Cerebellar cortex (tissue), 1 donor: Measurements from ENCODE around the gene PEPD.

Experiments used
- DNase-seq: peaks from one replicate; pipeline ENCODE4 v3.0.0-alpha.2; 2015; ENCODE audit warnings: low spot score

Gene PEPD

DNA sequence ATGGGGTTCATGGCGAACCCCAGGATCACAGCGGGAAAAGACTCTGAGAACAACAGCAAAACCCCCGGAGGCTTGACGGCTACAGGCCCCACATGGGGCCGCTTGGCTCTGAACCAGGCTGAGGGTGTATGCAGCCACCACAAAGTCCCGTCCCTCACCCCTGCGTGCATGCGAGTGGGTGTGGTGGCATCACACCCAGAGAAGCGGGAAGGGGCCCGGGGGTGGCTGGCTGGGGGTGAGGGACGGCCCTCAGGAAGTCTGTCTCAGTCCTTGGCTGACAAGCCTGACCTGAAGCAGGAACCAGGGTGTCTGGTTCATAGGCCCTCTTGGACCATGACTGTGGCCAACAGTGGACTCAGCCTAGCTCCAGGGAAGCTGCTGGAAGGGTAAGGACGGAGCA, 113.9 kb downstream of the PEPD start:
- no peak for DNase-seq

DNA sequence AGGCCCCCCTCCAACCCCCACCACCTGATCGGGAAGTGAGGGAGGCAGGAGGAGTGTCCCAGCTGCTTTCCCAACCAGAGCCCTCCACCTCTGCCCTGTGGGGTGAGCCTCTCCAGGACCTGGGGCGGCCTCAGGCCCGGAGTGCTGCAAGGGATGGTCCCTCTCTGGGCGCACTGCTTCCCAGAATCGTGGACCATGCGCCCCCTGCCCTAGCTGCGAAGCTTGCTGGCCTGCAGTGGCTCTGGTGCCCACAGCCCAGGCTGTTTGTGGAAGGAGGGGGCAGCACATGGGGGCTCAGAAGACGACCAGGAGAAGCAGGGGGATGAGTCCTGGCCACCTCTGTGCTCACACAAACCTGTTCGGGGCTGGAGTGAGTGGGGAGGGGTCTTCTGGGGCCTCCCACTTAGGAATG, 114.4 kb downstream of the PEPD start:
- no peak for DNase-seq

DNA sequence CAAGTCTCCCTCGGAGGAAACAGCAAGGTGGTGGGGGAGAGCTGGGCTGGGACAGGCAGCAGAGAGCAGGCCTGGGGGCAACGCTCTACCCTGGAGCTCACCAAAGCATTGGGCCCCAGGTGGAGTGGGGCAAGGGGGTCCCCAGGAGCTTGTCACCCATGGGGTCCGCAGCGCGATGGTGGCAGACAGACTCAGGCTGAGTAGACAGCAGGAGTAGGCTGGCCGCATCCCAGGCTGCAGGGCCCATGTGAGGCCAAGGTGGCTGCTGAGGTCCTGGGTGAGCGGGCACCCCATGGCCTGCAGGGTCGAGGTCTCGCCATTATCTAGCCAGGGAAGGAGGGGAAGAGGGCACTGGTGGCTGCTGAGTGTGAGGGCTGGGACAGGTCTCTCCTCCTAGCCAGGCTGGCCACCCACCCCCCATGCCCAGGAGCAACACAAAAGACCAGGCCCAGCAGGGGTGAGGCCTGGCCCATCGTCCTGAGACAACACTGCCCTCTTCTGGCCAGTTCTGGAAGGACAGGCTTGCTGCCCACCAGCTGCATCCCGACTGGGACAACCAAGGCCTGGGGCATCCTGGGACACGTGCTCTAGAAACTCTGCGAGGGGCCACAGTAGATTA, 115.0 kb downstream of the PEPD start:
- peak; percentile 63 for DNase-seq

DNA sequence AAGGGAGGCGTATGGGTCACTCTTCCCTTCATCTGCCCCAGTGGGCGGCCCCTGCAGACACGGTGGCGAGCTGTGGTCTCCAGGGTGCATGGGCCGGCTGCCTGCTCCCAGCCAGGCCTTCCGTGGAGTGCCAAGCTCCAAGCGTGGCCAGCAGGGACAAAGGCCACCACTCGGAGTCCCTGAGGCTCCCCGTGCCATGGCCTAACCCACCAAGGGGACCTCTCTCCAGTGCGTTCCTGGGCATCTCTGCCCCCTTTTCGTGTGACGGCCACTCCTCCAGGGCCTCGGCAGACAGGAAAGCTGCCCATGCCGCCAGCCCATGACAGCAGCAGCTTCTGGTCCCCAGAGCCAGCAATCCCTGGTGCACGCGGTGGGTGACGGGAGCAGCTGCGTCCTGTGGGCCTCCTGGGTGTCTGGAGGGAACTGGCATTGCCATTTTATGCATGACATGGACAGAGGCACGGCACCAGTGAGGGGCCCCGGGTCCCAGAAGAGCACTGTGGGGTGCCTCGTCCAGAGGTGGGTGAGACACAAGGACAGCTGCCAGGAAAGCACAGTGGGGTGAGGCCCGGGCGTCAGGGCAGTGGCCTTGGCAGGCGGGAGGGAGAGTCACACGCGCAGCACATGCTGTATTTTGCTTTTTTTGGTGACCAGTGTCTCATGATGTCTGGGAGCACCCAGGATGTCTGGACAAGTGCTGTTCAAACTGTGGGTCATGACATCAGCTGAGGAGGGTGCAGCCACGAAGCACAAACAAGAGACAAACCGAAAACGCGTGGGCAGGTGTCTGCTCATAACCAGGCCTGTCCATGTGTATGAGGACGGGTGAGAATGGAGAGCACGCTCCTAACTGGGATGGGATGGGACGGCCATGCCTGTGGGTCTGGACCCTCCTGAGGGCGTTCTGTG, 115.8 kb downstream of the PEPD start:
- no peak for DNase-seq

DNA sequence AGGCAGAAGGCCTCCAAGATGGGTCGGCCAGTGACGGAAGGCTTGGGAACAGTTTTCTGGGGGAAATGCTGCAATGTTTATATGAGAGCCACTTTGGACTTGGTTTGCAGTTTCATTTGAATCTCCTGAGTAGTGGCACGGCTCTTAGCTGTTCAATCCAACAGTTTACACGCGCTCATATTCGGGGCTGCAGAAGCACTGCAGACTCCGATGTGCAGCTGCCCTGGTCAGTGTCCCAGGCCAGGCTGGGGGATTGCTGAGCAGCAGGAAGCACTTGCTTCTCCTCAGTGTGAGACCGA, 116.4 kb downstream of the PEPD start:
- no peak for DNase-seq

DNA sequence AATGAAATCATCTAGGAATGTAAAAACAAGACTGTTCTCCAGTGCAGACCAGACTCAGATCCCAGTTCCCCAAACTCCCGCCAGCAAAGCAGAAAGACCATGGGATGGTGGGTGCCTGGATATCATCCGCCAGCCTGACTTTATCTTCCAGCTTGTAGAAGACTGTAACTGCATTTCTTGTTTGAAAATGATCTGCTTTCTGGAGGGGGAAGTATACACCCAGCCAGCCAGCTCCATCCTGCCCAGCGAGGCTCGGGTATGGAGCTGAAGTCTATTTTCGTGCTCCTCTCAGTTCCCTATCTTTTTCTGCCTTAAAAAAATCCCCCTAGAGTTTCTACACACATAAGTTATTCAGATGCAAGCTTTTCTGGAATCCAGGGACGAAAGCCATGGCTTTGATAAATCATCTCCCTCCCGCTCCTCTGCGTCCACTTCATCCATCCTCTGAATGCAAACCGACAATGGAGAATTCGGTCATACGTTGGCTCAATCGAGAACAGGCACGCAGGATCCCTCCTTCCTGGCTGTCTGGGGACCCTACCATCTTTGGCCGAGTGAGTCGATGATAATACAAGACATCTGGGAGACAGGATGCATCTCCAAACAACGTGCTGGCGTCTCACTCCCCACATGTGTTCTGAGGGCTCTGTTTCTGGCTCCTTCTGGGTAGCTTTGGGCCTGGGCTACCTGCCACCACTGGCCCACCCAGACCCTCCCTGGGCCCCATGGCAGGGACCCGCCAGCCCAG, 116.9 kb downstream of the PEPD start:
- no peak for DNase-seq

DNA sequence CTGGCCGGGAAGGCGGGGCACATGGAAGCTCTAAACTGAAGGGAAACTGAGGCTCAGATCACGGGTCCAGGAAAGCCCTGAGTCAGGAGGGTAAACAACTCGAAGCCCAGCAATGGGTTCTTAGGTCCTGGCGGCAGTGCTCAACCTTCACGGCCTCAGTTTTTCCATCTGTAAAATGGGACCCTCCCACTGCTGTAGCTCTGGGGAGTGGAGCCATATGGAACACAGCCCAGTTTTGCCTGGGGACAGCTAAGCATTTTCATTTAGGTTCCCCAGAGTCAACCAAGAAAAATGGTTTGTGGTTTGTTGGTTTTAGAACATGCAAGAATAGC, 117.7 kb downstream of the PEPD start:
- no peak for DNase-seq

DNA sequence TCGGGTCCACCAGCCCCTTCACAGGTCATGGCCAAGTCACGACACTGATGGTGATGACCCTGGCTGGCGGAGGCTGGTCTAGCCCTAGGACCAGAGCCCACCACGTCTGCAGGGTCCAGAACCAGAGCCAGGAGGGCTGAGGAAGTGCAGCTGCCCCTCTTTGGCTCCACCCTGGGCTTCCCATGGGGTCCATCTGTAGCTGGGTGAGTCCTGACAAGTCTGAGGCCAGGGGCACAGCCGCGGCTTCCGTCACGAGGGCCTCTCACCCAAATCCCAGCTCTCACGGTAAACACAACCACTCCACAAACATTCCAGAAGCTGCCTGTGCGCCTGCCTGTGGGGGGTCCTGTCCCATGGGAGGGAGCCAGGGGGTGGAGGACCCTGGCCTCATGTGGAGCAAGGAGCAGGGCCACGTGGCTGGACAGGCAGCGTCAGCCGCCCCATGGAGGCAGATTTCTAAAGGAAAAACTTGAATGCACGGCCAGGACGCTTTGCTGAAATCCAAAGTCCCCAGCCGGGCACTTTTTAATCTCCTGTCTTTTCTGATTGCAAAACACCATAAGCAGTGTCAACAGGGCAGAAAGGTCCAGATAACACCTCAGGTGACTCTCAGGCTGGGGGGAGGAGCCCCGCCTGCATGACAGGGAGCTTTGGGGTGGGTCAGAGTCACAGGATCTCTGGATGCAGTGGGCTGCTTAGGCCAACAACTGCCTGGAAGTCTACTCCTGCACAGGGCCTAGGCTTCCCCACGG, 118.2 kb downstream of the PEPD start:
- no peak for DNase-seq

DNA sequence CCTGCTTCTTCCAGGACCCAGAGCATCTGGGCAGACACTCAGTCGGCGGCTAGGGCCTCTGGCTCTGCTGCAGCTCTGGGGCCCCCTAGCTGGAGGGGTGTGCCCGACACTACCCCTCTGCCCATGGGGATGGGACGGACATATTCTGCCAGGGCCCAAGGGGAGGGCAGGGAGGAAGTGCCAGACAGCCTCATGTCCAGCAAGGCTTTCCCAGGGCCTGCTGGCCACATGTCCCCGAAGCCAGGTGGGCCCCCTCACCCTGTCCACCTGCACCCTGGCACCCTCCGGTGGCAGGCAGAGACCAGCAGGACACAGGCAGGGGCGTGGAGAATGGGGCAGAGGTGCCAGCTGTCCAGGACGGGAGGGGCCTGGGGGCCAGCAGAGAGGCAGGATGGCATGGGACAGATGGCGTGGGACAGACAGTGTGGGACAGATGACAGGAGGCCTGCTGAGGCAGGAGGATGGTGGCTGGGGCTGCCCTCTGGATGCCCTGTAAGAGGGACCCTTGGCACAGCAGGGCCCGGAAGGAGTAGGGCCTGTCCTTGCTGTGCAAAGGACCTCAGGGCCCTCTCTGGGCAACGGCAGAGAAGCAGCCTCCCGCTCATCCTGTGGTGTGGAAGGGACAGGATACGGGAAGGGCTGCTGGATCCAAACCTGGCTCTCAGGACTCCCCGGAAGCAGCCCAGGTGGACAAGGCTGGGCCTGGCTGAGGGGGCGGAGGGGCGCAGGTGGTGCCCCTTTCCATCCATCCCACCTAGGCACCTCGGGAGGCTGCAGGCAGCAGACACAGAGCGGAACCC, 119.0 kb downstream of the PEPD start:
- DNase-seq: no peak

DNA sequence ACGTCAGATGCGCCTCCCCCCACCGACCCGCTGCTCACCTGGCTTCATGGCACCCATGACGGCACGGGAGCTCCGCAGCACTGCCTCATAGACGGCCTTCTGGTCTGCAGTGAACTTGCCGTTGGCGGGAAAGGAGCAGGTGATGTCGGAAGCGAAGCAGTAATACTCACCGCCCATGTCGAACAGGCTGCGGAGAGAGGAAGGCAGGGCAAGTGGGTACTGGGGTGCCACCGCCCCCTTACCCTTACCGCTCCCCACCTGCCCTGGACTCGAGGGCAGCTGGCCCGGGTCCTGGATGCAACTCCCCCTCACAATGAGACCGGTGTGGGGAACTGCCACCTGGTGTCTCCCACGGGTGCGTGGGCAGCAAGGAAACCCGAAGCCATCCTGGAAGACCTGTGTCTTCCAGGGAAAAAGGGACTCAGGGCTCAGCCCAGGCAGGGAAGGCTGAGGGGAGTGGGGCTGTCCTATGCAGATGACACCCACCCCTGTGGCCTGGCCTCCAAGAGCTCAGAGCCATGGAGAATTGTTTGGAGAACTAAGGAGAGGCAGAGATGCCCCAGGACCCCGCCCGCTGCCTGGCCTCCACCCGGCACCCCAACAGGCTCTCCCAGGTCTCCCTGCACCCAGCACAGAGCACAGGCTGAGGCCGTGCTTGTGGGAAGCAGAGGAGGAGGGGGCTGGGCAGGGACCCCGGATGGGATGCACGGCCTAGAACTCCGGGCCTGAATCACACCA, 119.7 kb downstream of the PEPD start:
- DNase-seq: no peak

DNA sequence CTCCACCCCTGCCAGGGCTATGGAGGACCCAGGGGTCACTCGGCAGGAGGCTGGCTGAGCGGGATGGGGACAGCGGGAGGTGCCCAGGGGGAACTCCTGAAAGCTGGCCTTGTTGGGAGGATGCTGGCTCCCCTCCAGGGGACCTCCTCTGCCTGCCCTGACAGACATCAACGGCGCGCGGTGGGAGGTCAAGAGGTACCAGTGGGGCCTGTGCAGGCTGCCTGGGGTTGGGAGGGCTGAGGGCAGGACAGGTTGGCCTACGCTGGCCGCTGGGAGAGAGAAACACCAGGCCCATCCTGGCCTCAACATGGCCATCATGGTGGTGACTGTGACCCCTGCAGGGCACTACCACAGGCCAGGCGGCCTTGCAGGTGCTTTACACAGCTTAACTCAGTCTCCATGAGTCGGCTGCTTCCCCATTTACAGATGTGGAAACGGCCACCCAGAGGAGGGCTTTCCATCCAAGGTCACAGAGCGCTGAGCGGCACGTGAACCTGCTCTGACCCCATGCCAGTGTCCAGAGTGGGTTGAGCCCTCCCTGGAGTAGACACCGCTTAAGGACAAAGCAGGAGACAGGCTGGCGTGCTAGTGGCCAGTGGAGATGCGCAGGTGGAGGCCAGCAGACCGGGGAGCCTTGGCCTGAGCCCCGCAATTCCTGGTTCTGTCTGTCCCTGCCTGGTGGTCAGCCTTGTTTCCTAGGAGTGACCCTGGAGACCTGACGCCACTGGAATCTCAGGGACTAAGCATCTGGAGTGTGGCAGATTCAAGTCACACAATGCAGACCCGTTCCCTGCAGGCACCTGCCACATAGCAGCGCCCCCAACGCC, 120.5 kb downstream of the PEPD start:
- DNase-seq: no peak

DNA sequence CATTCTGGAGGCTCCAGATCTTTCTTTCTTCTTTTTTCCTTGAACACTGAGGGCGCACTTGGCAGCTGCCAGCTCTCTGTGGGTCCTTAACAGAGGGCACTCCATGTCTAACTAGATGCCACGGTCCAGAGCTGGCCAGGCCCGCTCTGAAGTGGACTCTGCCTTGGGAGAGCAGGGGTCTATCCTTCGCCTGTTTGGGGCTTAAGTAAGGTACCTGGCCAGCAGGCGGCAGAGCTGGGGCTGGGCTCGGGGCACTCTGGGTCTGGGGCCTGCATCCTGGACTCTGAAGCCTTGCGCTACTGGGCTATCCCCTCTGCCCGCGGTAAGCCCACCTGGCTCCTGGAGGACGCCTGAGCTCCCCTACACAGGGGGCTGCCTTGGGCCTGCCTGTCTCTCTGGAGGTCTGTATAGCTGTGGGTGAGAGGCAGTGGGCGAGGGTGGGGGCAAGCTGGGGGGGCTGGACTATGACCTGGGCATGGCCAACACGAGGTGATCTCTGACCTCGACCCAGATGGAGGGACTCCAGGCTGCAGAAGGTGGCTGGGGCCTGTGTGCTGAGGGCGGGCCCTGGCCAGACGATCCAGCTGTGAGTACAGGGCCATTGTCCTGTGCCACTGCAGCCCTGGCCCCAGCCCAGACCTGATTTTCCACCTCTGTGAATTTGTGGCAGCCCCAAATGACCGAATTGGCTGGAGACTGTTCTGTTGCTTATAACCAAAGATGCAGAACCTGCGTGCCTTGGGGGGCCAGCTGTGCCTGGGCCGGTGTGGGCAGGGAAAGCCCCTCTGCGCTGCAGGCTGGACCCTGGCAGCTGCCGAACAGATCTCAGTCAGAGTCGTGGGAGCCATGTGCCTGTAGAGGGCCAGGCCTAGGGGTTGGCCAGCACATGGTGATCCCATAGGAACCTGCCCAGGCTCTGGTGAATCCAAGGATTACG, 121.6 kb downstream of the PEPD start:
- no peak for DNase-seq

DNA sequence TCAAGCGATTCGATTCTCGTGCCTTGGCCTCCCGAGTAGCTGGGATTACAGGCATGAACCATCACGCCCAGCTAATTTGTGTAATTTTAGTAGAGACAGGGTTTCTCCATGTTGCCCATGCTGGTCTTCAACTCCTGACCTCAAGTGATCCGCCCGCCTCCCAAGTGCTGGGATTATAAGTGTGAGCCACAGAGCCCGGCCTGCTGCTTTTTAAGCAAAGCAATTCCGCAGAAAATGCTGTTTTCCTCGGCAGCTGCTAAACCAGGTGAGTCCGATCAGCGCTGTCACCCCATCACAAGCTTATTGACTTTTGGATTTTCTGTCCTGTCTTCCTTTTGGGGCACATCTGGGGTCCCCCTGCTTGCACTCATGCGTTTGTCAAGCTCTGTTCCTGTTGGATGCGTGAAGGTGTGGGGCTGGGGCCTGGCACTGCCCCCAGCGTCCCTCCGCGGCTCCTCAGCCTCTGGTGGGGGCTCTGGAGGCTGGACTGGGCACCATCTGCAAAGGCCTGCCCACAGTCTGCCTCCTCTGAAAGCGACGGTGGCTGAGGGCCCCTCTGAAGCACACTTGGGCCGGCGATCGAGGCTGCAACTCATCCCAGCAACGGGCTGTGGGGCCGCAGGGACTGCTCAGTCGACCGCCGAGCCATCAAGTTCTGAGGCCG, 122.4 kb downstream of the PEPD start:
- no peak for DNase-seq

DNA sequence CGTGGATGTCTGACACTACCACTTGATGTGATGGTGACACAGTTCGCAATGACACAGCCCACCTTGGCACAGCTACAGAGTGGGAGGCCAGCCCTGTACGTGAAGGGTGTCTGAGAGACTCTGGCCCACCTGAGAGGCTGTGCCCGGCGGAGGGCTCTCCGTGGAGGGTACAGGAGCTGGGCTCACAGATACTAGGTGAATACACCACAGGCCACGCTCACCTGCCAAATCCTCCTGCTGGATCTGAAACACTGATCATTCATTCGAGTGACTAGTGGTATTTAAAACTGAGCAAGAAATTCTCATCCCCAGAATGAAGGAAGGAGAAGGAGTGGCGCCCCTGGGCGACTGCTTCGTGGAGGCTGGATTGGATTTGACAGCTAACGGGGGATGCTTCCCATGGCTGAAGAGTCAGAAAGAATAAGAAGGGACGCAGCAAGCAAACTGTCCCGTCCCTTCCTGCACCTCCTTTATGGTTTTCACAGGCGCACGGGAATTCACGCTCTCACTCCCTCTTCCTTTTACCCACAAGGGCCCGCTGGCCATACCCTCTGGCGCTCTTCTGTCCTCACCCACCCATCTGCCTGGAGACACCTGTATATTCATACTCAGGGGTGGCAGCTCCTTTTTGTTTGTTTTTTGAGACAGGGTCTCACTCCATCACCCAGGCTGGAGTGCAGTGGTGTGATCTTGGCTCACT, 123.1 kb downstream of the PEPD start:
- DNase-seq: no peak

DNA sequence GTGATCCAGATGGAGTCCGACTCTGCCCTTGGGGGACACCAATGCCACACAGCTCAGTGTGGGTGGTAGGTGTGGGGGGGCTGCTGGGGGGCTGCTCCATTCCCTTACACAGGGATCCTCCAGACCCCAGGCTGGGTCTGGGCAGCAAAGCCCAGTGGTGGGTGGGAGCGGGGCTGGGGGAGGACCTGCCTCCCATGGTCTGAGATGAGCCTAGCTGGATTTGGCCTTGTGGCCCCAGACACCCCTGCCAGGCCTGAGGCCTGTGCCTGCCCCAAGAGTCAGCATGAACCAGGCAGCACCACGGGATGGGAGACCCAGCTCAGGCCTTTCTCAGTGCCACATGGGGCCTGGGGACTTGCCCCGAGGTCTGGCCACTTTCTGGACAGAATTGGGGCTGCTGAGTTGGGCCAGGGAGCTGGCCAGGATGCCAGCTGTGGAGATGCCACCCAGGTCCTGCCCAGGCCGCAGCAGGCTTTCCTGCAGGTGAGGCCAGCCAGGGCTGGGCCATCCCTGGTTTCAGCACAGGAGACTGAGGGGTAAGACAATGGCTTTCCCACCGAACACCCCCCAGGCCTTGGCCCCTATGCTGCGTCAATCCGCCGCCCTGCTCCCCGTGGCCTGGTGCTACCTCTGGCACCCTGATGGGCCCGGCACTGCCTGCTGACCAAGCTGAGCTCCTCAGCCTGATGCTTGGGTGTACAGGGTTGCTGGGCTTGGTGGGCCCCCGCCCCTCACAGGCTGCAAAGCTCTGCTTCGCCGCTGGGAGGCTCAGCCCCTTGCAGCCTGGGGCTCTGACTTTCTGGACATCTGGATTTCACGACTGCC, 123.8 kb downstream of the PEPD start:
- no peak for DNase-seq

DNA sequence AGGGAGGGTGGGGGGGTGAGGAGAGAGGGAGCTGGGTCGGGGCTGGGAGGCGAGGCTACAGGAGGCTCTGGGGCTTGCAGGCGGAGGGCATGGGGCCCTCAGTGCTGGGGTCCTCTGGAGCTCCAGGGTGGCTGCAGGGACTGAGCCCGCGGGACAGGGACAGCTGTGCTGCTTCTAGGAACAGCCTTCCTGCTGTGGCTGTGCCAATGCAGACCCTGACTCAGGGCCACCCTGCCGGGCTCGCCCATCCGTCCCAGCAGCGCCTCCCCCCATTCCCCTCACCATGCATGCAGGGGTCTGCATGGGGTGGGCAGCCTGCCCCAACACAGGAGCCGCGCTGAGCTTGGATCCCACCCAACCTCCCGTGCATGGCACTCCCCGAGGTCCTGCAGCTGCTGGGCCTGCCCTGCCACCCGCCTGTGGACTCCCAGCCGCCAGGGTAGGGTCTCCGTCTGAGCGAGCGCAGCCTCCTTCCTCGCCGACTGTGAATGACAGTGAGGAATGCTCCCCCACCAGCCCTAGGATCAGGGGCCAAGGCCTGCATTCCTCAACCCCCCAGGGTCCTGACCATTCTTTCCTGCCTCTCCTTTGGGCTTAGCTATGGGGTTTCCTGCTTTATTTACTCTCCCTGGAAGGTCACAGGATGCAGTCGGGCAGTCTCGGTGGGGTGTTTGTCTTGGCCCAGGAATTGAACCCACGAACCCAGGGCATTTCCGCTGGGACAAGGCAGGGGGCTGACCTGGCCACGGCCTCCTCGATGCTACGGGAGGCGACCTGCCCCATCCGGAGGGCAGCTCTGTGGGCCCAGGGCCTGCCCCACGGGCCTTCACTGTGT, 124.7 kb downstream of the PEPD start:
- no peak for DNase-seq
